ENCODE results near the gene ALG14.

- TF ChIP-seq, protein P1, sequence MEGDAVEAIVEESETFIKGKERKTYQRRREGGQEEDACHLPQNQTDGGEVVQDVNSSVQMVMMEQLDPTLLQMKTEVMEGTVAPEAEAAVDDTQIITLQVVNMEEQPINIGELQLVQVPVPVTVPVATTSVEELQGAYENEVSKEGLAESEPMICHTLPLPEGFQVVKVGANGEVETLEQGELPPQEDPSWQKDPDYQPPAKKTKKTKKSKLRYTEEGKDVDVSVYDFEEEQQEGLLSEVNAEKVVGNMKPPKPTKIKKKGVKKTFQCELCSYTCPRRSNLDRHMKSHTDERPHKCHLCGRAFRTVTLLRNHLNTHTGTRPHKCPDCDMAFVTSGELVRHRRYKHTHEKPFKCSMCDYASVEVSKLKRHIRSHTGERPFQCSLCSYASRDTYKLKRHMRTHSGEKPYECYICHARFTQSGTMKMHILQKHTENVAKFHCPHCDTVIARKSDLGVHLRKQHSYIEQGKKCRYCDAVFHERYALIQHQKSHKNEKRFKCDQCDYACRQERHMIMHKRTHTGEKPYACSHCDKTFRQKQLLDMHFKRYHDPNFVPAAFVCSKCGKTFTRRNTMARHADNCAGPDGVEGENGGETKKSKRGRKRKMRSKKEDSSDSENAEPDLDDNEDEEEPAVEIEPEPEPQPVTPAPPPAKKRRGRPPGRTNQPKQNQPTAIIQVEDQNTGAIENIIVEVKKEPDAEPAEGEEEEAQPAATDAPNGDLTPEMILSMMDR (IDR thresholded peaks at IDR 0.05; ENCODE audit: low read depth, low read length, missing input control), result no peak
- TF ChIP-seq GABPA (IDR thresholded peaks at IDR 0.05 in 1 of 2, conservative IDR thresholded peaks at IDR 0.05 in 1 of 2), result no peak
- TF ChIP-seq JUND (IDR thresholded peaks at IDR 0.05), result no peak
- TF ChIP-seq, protein P2, sequence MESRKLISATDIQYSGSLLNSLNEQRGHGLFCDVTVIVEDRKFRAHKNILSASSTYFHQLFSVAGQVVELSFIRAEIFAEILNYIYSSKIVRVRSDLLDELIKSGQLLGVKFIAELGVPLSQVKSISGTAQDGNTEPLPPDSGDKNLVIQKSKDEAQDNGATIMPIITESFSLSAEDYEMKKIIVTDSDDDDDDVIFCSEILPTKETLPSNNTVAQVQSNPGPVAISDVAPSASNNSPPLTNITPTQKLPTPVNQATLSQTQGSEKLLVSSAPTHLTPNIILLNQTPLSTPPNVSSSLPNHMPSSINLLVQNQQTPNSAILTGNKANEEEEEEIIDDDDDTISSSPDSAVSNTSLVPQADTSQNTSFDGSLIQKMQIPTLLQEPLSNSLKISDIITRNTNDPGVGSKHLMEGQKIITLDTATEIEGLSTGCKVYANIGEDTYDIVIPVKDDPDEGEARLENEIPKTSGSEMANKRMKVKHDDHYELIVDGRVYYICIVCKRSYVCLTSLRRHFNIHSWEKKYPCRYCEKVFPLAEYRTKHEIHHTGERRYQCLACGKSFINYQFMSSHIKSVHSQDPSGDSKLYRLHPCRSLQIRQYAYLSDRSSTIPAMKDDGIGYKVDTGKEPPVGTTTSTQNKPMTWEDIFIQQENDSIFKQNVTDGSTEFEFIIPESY (IDR thresholded peaks at IDR 0.05), result no peak
- TF ChIP-seq, protein P3, sequence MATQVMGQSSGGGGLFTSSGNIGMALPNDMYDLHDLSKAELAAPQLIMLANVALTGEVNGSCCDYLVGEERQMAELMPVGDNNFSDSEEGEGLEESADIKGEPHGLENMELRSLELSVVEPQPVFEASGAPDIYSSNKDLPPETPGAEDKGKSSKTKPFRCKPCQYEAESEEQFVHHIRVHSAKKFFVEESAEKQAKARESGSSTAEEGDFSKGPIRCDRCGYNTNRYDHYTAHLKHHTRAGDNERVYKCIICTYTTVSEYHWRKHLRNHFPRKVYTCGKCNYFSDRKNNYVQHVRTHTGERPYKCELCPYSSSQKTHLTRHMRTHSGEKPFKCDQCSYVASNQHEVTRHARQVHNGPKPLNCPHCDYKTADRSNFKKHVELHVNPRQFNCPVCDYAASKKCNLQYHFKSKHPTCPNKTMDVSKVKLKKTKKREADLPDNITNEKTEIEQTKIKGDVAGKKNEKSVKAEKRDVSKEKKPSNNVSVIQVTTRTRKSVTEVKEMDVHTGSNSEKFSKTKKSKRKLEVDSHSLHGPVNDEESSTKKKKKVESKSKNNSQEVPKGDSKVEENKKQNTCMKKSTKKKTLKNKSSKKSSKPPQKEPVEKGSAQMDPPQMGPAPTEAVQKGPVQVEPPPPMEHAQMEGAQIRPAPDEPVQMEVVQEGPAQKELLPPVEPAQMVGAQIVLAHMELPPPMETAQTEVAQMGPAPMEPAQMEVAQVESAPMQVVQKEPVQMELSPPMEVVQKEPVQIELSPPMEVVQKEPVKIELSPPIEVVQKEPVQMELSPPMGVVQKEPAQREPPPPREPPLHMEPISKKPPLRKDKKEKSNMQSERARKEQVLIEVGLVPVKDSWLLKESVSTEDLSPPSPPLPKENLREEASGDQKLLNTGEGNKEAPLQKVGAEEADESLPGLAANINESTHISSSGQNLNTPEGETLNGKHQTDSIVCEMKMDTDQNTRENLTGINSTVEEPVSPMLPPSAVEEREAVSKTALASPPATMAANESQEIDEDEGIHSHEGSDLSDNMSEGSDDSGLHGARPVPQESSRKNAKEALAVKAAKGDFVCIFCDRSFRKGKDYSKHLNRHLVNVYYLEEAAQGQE (IDR thresholded peaks at IDR 0.05), result no peak
- TF ChIP-seq SP1 (IDR thresholded peaks at IDR 0.05), result no peak
- no peak for TF ChIP-seq YY1 (IDR thresholded peaks at IDR 0.05)
- no peak for TF ChIP-seq MAX (IDR thresholded peaks at IDR 0.05)
- TF ChIP-seq RAD21 (IDR thresholded peaks at IDR 0.05), result no peak
- no peak for TF ChIP-seq TAF1 (conservative IDR thresholded peaks at IDR 0.05)
- no peak for TF ChIP-seq RXRA (IDR thresholded peaks at IDR 0.05)
- TF ChIP-seq FOXA1 (IDR thresholded peaks at IDR 0.05), result no peak
Observed at GRCh38 chr1:95018602-95019369, 54.0 kb downstream of the ALG14 start.
